EH (cell line): ENCODE data around the gene PTPRZ1.

Experiments
- DNase-seq: peaks from one replicate; pipeline ENCODE4 v3.0.0-alpha.2; 2015; ENCODE audit warnings: low read depth

Gene PTPRZ1

DNA sequence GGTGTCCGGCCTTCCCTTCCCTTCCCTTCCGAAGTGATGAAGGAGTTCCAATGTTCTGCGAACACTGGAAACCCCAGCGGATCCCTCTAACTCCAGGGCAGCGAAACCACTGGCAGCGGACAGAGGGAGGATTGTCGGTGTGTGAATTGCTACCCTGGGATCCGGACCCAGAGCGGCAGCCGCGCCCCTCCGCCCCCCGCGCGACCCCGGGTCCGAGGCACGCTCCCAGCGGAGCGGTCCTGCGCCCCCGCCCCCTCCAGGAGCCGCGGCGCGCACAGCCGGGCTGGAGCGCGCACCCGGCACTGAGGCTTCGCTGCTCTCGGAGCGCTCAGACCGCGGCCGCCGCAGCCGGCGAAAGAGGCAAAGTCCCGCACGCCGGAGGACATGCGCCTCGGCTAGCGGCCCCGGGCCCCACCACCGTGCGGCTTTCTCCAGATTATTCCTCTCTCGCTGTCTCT lies at the start of gene PTPRZ1:
TSS of gene PTPRZ1 (plus strand) at position 331 of the 458 bp plus-strand sequence. CDS start 339 bp downstream, outside the sequence.
- DNase-seq = peak; percentile 11

DNA sequence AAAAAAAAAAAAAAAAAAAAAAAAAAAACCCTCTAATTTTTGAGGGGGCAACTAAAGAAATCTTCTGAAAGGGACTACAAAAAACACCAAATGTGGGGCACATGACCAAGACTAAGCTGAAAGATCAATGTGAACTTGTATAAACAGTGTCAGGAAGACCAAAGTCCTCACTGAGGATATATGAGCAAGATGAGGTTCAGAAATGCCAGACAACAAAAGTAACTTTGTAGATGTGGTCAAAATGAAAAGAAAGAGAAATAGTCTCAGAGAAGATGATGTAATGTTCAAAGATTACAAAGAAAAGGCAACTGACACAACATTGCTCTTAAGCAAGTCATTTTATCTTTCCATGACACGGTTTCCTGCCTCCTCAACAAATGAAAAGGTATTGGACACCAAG lies 48.7 kb upstream of the PTPRZ1 start:
- no peak for DNase-seq

DNA sequence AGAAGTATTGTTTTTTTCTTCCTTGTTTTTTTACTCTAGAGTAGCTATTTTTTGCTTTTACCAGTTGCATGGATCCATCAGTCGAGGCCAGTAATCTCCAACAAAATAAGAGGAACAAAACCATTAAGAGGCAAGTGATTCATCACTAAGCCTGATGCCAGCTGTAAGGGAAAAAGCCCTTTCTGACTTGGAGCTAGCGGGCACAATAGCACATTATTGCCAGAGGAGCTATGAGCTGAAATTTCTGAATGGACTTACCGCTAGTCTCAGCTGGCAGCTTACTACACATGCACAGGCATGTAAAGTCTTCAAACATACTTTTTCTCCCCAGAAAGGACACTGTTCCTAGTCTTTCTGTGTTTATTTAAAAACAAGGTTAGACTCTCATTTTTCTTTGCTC lies 41.6 kb upstream of the PTPRZ1 start:
- no peak for DNase-seq

DNA sequence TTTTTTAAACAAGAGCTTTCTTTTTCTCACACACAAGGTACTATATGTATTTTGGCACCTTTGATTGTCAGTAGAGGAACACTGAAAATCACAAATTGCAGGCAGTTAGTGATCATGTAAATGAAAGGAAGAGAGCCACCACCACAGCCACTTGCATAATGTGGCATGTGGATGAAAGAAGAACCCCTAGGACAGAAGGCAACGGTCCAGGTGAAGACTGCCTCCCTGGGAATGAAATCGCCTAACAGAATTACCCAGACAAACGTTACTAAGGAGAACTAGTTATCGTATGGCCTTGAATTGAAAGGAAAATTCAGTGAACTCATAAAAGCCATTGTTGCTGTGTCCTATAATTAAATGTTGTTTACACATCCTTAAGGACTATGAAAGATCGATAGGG lies 41.2 kb upstream of the PTPRZ1 start:
- DNase-seq = no peak

DNA sequence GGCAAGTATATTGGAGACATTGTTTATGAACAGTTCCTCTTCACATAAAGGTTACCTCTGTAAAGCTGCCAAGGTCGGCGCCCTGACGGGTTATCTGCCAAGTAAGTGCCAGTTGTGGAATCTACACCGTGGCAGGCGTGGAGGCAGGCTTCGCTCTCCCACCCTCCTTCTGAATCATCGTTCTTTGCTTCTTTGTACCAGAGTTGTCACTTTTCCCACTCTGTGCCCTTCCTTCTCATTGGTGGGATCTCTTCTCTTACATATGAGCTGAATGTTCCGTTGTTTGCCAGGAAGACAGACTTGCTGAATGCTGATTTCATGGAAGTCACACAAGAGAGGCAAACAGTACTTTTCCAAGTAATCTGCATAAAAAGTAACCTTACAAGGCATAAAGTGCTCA lies 40.6 kb upstream of the PTPRZ1 start:
- DNase-seq = no peak

DNA sequence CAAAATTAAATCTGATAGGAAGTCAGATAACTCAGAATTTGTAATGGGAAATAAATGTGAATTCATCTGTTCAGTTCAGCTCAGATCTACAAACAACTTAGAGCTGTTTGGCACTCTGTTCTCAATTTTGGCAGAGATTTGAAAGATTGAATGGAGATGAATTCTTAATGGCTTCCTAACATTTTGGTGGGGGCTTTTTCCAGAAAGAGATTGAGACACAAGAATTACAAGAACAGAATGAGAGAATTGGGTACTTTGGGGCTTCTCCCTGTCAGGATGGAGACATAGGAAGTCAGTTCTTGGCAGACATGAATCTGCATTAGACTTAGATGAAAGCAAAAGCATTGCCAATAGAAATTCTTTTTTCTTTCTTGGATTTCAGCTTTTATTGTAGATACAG lies 39.0 kb upstream of the PTPRZ1 start:
- DNase-seq = no peak

DNA sequence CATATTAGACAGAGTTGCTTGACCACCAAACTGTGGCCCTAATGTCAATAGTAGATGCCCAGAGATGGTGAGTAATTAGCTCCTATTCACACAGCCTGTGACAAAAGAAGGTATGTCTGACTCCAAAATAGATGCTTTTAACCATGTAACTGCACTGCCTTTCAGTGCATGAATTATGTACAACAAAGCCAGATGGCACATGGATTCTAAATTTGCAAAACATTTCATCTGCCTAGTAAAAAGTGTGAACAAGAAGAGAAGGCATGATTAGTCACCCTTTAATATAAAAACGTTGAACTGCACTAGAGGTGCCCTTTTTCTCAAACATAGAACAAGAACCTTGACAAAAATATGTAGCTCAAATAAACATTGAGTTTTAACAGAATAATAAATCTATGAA lies 35.5 kb upstream of the PTPRZ1 start:
- no peak for DNase-seq

DNA sequence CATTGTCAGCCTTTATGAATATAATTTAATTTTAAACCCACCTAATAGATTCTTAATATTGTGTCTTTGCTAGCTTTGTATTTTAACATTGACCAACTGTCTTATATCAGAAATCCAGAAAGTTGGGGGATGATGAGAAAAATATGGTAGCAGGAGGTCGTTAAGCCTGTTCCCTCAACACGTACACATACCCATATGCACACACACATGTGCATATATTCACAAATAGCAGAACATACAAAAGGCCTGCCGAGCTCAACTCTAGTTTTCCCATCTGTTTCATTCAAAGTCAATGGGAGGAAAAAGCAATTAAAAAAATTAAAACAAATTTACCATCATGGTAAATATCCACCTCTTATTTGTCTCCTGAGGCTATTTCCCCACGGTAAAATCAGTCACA lies 25.9 kb upstream of the PTPRZ1 start:
- DNase-seq = no peak

DNA sequence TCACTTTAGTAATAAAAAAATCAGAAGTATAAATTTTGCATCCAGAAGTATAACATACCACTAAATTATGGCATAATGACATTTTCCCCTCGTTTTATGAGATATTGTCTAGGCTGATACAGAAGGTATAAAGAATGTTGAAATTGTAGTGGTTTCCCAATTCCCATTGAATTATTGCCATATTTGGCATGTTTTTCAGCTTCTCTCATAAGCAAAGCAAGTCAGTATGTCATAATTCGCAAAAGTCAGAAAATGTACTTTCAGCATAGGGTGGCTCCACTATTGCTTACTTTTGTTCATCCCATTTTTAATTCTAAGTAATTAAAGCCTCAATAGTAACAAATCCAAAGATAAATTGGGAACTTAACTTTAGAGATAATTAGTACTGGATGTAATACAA lies 19.7 kb upstream of the PTPRZ1 start:
- DNase-seq = no peak

DNA sequence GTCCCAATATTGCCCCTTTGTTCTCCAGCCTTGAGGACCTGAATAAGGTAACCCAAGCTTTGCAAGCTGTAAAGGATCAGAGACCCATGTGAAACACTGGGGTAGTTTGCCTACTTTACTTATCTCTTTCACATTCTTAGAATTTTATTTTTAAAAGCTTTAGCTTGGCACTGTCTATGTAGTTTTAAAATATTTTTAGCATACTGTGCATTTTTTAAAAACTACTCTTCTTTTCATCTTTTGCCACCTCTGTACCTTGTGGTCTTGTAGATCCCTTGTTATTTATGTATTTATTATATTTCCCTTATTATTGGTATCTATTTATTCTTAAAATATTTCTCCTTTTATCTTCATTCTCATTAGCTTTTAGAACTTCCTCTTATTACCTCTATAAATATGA lies 12.0 kb upstream of the PTPRZ1 start:
- DNase-seq = no peak

DNA sequence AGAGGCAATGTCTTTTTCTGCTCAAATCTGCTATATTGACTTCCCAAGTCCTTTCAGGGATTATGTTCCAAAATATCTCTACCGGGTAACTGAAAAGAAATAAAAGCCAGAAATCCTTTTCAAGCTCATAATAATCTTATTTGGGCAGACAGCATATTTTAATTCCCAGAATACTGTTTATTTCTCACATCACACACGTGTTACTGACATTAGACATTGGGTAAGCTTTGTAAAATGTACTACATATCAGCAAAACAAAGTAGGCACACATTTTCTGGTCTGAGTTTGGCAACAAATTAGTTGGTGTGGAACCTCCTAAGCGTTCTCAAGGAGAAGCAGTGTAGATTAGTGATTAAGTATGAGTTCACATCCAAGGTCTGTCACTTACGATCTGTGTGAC lies 10.4 kb upstream of the PTPRZ1 start:
- DNase-seq = no peak

DNA sequence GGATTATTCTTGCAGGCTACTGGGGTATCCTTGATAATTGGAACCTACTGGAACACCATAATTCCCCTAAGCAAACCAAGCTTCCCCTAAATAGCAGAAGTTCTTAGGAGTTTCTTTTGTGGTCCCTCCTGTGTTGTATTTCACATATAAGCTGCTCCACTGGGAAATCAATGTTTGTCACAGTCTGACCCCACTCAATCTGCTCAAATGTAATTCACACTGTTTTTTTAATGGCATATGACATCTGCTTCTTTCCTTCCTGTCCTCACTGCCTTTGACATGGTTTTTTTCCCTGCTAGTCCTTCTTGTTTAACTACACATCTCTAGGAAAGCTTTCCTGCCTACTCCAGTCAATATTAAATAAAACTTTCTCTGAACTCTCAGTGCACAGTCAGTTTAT lies 1.8 kb upstream of the PTPRZ1 start:
- DNase-seq = no peak

DNA sequence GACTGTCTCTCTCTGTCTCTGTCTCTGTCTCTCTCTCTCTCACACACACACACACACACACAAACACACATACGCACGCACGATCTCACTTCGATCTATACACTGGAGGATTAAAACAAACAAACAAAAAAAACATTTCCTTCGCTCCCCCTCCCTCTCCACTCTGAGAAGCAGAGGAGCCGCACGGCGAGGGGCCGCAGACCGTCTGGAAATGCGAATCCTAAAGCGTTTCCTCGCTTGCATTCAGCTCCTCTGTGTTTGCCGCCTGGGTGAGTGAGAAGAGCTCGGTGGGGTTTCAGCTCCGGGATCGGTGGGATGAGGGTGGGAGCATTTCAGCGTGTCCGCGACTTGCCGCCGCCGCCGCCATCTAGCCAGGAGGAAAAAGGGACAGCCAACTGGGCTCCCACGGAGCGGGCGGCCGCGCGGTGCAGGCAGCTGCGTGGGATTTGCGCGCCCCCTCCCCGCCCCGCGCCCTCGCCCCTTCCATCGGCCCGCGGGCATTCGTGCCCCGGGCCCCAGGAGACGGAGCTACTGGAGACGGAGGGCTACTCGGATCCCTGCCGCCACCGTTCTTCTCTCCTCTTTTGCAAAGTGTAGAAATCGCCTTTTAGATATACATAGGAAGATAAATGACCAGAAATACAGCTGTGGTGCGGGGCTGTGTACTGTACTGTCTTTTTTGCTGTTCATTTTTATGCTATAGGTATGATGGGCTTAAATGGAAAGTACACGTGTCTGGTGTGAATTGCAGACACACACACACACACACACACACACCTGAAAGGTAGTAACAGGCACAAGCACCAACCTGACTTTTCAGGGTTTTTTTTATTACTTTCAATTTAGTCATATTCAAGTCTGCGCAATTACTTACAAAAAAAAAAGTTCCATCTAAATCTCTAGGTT lies 581 bp downstream of the PTPRZ1 start:
- peak; percentile 14 for DNase-seq

DNA sequence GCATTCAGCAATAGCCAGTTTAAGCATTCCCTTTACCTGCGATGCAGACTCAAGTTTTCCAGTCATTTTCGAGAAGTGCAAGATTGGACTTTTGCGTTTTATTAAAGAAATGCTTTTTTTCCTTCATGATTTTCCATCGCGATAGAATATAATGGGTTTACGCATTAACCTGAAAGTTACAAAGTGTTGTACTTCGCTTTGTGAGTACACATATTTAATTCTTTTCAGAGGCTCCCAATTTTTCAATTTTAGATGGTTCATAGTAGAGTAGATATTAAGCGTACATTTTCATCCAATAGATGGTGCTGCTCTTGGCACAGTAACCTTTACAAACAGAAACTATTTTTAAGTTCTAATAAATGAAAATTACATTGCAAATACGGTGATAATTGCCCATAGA lies 1.3 kb downstream of the PTPRZ1 start:
- DNase-seq = no peak

DNA sequence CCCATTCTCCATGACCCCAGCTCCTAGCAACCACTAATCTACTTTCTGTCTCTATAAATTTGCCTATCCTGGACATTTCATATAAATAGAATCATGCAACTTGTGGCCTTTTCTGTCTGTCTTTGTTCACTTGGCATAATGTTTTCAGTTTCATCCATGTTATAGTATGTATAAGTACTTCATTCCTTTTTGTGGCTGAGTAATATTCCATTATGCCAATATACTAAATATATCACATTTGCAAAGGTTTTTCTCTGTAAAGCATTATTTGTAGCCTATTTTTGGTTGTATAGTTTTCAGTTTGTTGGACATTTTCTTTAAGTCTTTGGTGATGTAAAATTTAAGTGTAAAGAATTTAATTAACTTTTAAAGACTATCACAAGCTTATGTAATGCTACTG lies 2.2 kb downstream of the PTPRZ1 start:
- no peak for DNase-seq

DNA sequence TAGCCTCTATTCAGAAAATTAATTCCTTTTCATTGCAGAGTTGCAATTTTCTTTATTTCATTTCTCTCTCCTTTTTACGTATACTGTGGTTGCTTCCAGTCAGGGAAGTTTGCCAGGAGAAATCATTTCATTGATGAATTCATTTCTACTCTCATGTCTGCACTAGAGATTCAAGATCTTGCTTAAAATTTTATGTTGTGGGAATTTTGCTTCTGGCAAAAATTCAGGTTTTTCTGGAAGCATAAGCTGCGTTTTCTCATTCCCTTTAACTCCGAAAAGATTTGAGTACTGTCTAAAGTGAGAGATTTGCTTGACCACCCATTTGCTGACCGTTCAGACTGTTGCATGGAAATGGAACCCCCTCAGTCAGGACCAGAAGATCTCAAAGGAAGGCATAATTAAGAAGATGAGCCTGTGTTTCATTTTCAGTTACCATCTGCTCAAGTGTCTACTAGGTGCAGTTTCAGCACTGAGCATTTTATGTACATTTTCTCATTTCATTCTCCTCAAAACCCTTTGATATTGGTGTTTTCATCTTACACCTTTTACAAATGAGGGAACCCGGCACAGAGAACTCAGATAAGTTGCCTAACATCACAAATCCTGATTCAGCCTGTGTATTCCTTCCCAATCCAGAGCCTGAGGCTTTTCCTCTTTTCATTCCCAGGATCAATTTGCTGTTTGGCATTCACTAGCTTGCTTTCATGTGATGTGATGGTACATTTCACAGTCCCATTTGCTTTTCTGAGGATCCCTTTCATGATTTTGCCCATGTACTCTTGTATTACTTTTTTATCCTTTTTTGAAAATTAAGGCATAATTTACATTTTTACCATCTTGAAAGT lies 3.9 kb downstream of the PTPRZ1 start:
- DNase-seq = no peak

DNA sequence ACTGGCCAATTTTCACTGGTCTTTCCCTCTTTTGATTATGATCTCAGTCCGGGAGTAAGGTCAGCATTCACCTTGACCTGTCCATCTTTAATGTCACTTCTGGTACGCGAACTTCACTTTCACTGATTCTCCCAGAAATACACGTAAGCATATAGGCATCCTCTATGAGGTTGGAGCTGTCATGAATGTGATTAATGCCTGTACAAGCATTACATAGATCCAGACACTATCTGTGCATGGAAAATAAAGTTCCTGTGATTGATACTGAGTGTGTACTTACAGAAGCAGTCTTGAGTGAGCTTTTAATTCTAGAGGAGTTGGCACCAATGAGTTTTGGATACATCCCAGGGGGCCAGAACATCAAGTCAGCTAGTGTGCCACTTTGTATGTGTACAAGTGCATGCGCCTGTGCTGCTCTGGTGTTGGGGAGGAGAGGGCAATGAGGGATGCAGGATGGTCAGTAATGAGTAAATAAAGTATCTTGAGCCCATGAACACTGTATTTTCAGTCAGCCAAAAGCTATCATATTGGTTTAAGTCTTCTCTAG lies 6.0 kb downstream of the PTPRZ1 start:
- DNase-seq = no peak

DNA sequence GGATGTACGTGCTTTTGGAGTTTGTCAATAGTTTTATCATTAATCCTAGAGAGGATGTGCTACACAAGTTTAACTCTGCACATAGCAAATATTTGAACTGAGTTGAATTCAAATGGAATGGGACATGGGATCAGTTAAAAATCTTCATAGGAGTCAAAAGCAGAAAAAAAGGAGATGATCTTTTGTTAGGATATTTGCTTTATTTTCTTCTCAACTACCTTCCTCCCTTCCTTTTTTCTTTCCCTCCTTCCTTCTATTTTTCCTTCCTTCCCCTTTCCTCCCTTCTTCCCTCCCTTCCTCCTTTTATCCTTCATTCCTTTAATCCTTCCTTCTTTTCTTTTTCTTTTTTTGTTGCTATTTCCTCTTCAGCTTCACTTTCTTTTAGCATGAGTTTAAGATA lies 6.6 kb downstream of the PTPRZ1 start:
- no peak for DNase-seq

DNA sequence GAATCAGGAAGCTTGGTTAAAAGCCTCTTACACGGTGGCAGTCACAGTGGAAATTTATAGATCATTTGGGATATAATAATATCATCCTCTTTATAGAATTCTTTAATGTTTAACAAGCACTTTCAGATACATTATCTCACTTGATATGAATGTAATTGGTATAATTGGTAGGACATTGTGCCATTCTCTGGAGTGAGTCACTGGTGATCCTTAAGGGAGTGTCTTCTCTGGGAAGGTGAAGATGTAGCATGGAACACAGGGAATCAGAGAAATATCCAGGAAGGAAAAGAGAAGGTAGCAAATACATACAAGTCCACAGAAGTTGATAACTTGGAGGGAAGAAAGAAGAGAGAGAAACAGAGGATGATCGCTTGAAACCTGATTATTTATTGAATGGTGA lies 9.8 kb downstream of the PTPRZ1 start:
- no peak for DNase-seq

DNA sequence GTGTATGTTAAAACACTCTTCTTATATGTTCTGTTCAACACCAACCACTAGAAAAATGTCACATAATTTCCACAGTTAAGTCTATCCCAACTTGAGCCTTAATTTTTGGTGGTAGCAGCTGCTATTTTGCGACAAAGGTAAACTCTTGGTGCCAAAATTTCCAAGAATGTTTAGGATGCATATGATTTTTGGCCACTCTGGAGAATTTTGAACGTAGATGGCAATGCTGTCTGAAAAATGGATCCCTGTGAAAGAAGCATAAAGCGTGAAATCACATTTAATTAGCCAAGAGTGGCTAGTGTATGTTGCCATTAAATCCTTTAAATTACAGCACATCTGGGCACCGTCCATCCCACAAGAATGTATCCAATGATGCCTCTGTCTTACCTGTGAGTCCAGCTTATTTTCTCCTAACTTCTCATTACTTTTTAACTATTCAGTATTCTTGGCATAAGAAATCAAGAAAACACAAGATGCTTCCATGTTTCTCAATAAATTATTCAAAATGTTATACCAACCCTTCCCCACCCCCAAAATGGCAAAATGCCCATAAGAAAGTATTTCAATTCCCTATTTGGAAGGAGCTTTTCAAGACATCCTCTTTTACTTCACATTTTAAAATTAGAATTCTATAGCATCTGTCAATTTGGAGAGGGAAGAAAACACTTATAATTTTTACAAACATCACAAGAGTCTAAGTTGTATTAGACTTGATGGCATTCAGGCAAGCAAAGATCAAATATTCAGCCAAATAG lies 12.4 kb downstream of the PTPRZ1 start:
- DNase-seq = no peak

DNA sequence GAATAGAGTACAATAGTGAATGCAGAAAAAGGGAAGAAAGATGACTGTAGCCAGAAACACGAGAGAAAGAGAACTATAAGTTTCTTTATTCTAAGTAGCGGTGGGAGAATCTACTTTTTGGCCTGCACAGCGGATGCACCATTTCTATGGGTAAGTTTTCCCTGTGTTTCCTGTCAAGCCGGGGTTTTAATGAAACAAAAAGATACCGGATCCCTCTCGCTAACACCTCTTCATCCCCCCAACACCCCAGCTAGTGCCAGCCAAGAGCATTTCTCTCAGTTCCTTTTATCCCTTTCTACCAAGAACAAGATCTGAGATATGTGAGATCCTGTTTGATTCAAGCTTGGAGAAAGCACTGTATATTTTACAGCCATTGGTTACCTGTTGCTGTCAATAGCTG lies 14.7 kb downstream of the PTPRZ1 start:
- no peak for DNase-seq

DNA sequence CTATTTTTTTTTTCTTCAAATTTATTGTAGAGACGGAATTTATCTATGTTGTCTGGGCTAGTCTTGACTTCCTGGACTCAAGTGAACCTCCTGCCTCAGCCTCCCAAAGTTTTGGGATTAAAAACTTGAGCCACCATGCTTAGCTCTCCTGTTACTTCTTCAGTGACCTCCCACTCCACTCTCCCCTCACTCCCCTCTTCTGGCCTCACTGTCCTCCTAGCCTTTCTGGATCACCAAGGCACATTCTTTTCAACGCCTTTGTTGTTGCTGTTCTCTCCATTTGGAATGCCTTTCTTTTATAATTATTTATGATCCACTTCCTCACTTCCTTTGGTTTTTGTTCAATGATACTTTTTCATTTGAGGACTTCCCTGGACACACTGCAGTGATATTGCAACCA lies 17.9 kb downstream of the PTPRZ1 start:
- no peak for DNase-seq
